Measurements from ENCODE around the gene SLC26A2.
"Not testable (repeated sequence)": the region's sequence is repeated elsewhere in the genome, so short reads cannot be mapped to it uniquely, and the experiment has no call there.

The SLC26A2 gene

DNA sequence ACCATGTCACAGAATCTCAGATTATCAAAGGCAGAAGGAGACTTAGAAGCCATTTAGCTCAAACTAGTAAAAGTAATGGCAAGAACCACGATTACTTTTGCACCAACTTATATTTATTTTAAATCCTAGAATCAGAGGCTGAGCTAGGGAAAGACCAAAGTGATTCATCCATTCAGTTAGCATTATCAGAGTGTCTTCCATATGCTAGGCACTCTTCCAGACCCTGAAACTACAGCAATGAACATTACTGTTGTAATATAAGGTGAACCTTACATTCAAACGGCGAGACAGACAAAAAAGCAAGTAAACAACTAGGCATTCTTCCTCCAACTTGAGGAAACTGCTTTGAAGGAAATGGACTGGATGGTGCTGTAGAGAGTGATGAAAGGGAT is 23.9 kb upstream of the SLC26A2 start:
- no peak for DNase-seq (ENCODE audit: low read depth, low spot score)

DNA sequence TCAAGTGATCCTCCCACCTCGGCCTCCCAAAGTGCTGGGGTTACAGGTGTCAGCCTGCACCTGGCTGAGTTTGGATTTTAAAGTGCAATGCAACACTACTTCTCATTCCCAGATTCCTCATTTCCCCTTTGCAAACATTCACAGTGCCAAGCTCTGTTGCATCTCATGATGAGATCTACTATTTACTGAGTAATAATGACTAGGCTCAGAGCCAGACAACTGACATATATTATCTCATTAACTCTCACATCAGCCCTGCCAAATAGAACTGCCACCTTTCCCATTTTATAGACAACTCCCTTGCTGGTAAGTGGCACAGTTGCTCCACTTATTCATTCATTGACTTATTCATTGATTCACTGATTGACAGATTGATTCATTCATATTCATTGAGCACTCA is 22.9 kb upstream of the SLC26A2 start:
- no peak for DNase-seq (ENCODE audit: low read depth, low spot score)

DNA sequence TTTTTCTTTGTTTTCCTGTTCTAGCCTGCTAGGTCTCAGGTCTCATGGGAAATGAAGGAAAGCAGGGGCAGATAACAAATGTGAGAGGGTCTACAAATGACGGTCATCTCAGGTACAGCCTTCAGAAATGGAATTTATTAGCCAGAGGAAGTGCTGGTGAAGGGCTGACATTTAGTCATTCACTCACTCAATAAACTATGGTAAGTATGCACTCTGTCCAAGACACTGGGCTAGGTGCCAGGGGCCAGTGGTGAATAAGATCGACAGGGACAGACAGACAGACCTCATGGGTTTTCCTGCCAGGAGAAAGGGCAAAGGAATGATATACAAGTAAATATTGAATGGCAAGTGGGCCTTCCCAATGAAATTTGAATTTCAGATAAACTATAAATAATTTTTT is 22.3 kb upstream of the SLC26A2 start:
- DNase-seq (ENCODE audit: low read depth, low spot score) = no peak

DNA sequence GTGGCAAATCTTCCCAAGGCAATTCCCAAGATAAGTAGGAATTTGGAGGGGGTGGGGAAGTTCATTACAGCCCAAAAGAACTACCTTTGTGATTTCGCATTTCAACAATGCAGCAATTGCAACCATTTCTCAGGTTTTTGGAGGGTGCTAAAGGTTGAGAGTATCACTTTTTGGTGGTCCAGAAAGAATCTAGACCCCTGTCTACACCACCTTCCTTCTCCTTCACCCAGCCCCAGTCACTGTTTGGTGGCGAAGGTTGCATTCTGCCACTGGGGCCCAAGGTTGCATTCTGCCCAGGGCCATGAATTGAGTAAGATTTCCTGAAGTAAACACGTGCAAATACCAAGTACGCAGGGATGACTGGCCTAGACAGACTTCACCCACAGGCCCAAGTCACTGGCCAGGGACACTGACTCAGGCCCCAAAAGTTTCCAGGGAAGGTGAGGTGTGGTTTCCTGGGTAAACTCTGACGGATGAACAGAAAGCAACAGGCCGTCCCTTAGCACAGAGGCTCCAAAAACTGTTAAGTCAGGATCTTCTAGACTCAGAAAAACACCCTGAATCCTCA is 21.7 kb upstream of the SLC26A2 start:
- DNase-seq (ENCODE audit: low read depth, low spot score) = no peak

DNA sequence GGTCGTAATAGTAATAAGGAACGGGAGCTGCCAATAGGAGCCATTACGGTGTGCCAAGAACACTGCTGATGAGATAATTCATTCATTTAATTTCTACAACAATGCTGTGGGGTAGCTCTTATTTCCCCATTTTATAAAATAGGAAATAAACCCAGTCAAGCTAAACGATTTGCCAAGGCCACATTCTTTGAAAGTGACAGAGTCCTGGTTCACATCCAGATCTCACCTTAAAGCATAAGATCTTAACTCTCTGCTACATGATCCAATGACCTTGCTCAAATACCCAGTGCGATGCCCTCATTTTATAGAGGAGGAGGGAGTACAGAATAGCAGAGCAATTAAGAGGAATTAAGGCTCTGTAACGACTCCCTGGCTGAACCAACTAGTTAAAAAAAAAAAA is 21.0 kb upstream of the SLC26A2 start:
- no peak for DNase-seq (ENCODE audit: low read depth, low spot score)

DNA sequence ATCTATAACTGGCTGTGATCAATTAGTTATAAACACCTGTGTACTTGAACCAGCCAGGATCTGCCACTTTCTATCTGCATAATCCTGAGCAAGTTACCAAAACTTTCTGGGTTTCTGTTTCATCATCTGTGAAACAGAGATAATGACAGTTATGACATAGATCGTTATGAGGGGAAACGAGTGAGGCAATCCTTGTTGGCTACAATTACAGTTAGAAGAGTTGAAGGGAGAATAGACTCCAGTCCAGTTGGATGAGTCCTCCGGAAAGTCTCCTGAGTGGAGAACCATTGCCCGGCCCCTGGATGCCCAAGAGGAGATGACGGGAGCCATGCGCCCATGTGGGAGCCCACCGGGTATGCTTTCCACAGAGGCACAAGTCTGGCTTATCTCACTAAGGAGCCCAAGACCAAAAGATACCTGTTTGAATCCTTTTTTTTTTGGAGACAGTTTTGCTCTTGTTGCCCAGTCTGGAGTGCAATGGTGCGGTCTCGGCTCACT is 20.4 kb upstream of the SLC26A2 start:
- no peak for DNase-seq (ENCODE audit: low read depth, low spot score)

DNA sequence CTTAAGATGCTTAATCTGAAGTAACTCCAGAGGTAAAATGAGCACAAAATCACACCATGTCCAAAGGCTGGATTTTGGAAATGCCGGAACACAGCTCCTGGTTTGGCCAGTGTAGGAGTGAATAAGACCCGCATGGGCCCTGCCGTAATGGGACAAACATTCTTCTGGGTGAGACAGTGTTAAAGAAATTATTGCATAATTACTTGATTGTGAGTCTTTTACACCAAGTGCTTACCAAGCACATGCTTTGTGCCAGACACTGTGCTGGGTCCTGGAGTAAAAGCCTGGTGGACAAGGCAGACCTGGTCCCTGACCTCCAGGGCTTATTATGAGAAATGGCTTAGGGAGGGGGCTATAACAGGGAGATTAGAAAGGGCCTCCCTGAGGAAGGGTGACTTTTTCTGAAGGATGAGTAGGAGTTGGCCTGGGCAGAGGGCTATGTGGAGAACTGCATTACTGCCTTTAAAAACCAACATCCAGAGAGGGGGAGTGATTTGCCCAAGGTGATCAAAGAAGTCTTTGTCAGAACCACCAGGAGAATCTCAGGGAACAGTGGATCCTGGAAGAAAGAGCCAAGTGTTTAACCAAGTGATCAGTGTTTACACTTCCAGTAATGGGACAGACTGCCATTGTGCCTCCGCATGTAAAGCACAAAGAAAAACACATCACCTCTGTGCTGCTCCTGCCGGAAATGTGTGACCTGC is 19.5 kb upstream of the SLC26A2 start:
- DNase-seq (ENCODE audit: low read depth, low spot score) = no peak

DNA sequence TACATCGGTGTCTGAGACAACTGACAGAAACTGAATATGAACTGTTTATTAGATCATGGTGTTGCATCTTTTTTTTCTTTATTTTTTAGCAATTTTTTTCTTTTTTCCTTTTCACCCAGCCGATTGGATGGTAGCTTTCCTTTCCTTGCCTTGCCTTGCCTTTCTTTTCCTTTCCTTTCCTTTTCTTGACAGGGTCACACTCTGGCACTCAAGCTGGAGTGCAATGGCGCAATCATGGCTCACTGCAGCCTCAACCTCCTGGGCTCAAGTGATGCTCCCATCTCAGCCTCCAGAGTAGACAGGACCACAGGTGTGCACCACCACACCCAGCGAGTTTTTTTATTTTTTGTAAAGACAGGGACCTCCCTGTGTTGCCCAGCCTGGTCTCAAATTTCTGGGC is 18.8 kb upstream of the SLC26A2 start:
- DNase-seq (ENCODE audit: low read depth, low spot score) = no peak

DNA sequence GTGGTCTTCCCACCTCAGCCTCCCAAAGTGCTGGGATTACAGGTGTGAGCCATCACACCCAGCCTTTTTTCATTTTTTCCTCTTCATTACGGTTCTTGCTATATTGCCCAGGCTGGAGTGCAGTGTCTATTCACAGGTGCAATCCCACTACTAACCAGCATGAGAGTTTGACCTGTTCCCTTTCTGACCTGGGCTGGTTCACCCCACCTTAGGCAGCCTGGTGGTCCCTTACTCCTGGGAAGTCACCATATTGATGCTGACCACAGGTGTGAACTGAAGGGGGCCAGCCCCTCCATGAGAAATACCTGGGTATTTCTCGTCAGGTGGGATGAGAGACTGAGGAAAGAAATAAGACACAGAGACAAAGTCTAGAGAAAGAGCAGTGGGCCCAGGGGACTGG is 18.4 kb upstream of the SLC26A2 start:
- no peak for DNase-seq (ENCODE audit: low read depth, low spot score)

DNA sequence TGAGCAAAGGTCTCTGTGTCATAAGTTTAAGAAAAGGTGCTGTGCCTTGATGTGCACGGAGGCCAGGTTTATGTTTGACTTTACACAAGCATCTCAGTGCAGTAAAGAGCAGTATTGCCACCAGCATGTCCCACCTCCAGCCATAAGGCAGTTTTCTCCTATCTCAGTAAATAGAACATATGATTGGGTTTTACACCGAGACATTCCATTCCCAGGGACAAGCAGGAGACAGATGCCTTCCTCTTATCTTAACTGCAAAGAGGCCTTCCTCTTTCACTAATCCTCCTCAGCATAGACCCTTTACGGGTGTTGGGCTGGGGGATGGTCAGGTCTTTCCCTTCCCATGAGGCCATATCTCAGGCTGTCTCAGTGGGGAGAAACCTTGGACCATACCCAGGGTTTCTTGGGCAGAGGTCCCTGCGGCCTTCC is 17.8 kb upstream of the SLC26A2 start:
- DNase-seq (ENCODE audit: low read depth, low spot score) = not testable (repeated sequence)

DNA sequence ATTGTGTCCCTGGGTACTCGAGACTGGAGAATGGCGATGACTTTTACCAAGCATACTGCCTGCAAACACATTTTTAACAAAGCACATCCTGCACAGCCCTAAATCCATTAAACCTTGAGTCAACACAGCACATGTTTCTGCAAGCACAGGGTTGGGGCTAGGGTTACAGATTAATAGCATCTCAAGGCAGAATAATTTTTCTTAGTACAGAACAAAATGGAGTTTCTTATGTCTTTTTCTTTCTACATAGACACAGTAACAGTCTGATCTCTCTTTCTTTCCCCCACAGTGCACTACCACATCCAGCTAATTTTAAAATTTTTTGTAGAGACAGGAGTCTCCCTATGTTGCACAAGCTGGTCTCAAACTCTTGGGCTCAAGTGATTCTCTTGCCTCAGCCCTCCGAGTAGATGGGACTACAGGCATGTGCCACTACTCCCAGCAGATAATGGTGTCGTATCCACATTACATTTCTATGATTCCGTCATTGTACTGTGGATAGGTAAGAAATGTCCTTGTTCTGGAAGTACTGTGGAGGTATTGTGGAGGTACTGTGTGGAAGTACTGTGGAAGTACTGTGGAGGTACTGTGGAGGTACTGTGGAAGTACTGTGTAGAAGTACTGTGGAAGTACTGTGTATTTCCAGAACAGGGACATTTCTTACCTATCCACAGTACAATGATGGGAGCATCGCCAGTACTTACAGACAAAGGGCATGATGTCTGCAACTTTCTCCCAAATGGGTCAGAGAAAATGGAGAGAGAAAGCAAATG is 17.2 kb upstream of the SLC26A2 start:
- DNase-seq (ENCODE audit: low read depth, low spot score) = not testable (repeated sequence)

DNA sequence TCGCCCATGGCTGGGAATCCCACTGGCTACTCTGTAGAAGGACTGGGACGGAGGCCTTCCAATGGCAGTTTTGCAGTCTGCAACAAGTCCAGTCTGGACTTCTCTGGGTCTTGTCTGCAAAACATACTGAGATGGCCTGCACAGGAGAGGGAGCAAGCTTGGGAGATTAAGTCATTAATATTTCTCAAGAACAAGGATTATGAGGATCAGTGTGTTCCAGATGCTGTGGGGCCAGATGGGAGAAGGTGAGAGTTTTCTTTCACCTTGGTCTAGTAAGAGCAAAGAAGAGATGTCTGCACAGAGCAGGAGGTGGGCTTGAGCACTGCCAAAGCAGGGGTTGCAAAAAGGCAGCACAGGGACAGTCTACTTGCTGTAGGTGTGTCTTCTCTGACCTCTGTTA is 15.9 kb upstream of the SLC26A2 start, which contains the start of gene PDE6A:
TSS of gene PDE6A (minus strand) at position 128 of the 400 bp plus-strand sequence. CDS start at position 8, 120 bp downstream.
- no peak for DNase-seq (ENCODE audit: low read depth, low spot score)

DNA sequence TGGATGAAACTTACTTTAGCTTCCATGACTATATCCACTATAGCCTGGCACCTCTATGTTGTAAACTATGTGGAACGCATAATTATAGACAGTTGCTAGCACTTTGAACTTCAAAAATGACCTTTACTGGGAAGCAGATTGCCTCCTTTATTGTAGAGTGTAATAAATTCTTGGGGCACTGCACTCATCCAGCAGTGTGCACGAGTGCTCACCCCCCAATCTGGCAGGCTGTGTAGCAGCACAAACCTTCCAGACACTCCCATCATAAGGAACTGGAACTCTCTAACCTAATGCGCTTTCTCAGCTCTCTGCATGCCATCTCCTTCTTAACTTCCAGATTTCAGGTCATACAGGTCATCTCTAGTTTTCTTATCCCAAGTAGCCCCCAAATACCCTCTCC is 14.4 kb upstream of the SLC26A2 start:
- DNase-seq (ENCODE audit: low read depth, low spot score) = no peak

DNA sequence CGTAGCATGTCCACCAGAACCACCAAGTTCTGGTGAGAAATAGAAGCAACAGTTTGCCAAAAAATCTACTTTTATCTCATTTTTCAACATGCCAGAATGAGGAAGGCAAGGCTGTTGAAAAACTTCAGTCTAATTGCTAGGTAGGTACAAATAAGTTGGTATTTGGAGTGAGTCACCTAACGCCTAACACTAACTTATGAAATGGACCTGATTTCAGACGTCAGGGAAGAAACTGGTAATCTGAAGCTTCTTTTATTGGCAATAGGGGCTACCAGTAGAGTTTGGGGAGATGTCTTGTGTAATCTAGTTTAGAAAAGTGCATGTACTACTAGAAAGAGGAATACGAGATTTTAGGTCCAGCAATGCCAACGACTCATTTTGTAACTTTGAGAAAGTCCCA is 11.6 kb upstream of the SLC26A2 start:
- no peak for DNase-seq (ENCODE audit: low read depth, low spot score)

DNA sequence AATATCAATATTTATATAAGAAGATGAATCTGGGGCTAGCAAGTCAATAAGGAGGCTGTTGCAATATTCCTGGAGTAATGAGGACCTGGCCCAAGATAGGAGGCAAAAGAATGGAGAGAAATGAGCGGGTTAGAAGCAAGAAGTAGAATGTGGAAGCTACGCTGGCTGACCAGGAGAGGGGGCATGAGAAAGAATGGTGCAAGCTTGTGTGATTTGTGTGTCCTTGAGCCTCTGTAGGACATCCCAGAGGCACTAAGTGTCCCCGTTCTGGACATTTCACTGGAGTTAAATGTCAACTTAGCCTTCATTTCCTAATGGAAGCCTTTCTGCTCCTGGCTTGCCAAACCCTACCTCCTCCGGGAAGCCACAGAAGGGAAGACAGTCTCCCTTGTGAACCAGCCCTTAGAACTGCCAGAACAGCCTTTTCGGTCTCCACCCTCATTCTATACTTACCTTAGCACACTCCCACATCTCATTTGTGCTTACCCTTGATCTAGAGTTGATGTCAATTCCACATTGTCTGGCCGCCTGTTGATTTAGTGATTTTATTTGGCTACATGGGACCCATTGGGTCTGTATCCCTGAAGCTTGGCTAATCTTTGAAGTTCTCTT is 9.3 kb upstream of the SLC26A2 start:
- no peak for DNase-seq (ENCODE audit: low read depth, low spot score)

DNA sequence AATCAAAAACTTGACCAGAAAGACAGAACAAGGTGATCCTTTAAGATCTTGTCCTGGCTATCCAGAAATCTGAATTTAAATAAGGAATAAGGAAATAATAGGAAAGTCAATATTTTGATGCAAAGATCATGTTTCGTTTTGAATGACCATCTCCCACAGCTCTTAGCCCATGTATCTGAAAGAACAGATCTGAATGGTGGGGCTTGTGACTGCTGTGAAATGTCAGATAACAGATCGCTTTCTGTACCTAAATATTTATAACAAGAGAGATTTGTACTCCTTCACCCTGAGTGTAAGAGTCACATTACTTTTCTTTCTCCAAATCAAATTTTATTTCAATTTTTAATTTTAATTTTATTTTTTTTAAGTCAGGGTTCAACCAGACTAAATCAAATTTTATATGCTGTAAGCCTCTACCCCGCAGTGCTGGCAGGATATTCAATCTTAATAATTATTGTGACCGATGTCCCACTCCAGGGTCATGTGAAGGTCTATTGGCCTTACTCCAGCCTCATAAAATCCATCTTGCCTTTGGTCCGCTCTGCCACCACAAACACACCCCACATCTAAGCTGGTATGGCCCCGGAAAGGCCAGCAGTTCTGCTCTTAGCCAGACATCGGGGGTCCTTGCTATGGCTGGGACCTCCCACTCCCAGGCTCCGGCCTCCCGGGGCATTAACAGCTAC is 7.0 kb upstream of the SLC26A2 start:
- DNase-seq (ENCODE audit: low read depth, low spot score) = no peak

DNA sequence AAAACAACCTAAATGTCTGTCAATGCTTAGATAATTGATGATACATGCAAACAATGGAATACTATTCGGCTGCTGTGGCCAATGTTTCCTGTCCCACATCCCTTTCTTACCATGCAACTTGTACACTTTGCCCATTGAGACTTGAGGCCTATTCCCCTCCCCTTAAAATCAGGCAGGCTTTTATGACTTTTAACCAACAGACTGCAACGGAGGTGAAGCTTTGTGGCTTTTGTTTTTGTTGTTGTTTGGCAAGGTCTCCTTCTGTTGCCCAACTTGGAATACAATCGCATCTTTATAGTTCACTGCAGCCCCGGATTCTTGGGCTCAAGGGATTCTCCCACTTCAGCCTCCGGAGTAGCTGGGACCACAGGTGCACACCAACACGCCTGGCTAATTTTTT is 5.8 kb upstream of the SLC26A2 start:
- no peak for DNase-seq (ENCODE audit: low read depth, low spot score)

DNA sequence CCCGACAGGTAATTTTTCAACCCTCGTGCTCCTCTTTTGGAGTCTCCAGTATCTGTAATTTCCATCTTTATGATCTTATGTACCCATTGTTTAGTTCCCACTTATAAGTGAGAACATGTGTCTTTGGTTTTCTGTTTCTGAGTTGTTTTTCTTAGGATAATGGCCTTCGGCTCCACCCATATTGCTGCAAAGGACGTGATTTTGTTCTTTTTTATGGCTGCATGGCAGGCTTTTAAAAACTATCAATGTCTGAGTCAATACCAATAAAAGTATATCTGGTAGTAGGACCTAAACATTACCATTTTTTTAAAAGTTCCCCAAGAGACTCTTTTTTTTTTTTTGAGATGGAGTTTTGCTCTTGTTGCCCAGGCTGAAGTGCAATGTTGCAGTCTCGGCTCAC is 3.9 kb upstream of the SLC26A2 start:
- DNase-seq (ENCODE audit: low read depth, low spot score) = no peak

DNA sequence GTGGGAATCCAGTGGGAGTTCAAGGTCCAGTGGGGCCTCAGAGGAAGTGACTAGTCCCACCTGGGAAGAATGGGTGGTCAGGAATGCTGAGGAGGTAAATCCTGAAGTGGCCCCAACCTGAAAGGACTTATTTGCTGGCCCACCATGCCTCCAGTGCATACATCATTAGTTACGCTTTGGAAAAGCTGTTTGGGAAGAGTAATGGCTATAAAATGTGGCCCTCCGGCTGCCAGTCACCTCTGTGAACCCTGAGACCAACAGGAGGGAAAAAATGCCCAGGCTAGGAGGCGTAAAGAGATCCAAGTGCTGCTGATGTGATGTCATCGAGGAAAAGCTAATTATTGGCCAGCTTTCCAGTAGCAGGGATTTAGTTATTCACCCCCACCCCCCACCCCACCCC is 2.7 kb upstream of the SLC26A2 start:
- no peak for DNase-seq (ENCODE audit: low read depth, low spot score)

DNA sequence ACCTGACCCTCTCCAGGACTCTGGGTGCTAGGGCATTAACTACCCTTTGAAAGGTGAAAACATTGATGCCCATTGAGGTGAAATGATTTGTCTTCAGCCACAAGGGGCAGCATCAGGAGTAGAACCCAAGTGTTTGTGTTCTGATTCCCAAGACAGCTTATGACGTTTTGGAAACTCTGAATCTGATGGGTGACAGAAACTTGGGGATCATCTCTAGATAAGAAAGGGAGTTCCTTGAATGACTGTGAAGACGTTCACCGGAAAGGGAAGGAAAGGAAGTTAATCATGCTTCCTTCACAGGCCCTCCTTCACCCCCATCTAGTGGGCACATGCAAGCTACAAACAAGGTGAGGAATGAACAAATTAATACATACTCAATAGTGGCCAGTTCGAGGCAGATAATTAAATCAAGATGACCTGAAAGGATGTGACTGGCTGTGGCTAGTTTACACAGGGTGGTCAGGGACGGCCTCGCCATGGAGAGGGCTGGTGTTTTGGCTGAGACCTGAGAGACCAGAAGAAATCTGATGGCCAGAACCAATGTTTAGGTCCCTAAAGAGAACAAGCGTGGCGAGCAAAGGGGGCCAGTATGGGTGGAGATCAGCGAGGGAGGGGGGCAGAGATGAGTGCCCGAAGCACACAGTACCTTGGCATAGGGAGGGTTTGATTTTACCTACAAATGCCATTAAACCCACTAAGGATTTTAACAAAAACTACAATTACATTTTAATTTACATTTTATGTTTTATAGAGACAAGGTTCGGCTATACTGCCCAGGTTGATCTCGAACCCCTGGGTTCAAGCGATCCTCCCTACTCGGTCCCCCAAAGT is 937 bp upstream of the SLC26A2 start:
- no peak for DNase-seq (ENCODE audit: low read depth, low spot score)

DNA sequence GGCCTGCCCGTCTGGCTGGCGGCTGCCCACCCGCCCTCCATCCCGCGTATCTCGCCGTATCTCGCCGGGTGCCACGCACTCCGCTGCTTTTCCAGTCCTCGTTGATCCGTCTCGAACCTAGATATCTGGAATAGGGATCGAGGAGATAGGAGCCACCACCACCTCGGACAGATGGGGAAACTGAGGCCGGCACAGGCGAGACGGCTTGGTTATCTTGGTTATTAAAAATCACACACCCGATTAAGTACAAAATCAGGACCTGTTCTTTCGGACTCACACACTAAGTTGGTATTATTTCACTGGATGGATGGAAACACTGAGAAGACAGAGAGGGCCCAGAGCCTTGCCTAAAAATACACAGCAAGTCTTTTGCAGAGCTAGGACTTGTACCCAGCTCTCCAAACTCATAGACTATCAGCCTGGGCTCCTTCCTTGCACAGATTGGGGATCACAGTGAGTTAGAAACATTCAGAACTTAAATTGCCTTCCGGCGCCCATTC is 678 bp downstream of the SLC26A2 start:
- no peak for DNase-seq (ENCODE audit: low read depth, low spot score)

Data from smooth muscle cell of the brain vasculature (primary cell).